Kasumi-1 (cell line): Measurements from ENCODE around the gene PSG7.
"Not testable (repeated sequence)": the region's sequence is repeated elsewhere in the genome, so short reads cannot be mapped to it uniquely, and the experiment has no call there.

Source experiments
- DNase-seq, 2 experiments: peaks; one replicate each; lab custom pipeline; 2025; lab: John Stamatoyannopoulos, UW

The PSG7 gene

GRCh38 chr19:42913516-42913915 lies 23.5 kb downstream of the PSG7 start:
- DNase-seq = not testable (repeated sequence)

DNA sequence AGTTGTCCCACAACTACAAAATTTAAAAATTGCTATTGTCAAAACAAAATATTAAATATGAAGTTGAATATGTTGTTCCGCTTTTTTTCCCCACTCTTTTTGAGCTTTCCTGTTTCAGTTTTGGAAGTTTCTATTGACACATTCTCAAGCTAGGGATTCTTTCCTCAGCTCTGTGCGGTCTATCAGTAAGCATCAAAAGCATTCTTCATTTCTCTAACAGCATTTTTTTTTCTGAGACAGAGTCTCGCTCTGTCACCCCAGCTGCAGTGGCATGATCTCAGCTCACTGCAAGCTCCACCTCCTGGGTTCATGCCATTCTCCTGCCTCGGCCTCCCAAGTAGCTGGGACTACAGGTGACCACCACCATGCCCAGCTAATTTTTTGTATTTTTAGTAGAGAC lies 24.1 kb downstream of the PSG7 start:
- DNase-seq = not testable (repeated sequence)

DNA sequence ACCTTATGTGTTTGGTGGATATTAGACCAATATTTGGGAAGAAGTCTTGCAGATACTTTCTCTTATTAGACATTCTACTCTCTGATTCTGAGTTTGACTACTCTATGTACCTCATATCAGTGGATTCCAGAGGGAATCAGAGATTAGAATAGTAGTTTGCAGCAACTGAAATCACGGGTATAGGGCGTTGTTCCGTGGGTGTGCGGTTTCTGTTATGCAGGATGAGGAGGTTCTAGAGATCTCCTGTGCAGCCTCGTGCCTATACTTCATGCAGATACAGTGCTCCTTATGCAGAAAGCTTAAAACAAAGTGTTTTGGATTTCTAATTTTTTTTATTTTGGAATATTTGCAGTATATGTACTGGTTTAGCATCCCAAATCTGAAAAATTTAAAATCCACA lies 25.3 kb downstream of the PSG7 start:
- DNase-seq = not testable (repeated sequence)

DNA sequence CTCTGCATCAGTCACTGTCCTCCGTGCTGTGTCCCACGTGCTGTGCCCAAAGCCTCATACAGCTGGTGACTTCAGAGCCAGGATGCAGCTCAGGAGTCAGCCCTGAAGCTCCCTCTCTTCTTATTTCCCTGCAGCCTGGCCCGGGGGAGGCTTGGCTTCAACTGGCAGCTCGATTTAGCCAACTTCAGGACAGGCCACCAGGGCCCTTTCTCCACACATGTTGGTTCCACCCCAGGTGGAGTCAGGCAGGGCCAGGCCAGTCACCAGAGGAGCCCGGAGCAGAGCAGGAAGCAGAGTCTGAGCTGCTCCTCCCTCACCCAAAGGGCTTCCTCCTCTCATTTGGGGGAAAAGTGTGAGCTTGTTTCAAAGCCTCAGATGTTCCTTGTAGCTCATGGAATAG lies 30.8 kb downstream of the PSG7 start:
- not testable (repeated sequence) for DNase-seq

DNA sequence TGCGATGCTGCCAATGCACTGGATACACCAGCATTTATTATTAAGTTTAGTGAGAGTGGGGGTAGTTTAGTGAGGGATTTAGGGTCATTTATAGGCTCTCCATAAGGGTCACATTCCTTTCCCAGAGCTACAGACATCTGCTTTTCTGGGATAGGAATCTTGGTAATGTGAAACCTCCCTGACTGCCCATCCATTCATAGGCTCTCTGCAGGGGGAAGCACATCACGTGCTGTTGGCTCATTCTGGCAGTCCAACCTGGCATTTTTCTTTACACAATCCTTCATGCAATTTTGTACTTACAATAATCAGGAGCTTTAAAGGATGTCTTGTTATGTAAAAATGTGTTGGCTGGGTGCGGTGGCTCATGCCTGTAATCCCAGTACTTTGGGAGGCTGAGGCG lies 36.4 kb downstream of the PSG7 start:
- not testable (repeated sequence) for DNase-seq

GRCh38 chr19:42899674-42900073 lies 37.3 kb downstream of the PSG7 start:
- not testable (repeated sequence) for DNase-seq

- not testable (repeated sequence) for DNase-seq
Observed at GRCh38 chr19:42899110-42899509, 37.9 kb downstream of the PSG7 start.

- DNase-seq = not testable (repeated sequence)
Observed at GRCh38 chr19:42898656-42899055, 38.4 kb downstream of the PSG7 start.

- not testable (repeated sequence) for DNase-seq
Observed at GRCh38 chr19:42897729-42898128, 39.3 kb downstream of the PSG7 start.

DNA sequence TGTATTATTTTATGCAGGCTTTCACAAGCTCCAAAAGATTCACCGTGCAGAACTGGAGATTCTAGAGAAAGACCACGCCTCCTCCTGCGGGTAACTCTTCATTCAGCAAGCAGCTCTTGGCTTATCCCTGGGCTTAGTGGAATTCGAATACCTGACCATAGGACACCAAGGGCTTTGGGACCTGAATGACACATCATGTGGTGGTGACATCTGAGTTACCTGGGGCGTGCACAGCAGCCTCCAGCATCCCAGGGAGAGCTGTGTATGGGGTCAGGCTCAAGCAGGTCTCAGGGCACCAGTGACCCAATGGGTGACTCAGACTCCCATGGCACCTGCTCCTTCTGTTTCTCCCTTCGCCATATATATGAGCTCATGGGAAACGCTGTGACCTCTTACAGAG lies 46.6 kb downstream of the PSG7 start:
- DNase-seq = not testable (repeated sequence)

- not testable (repeated sequence) for DNase-seq
Observed at GRCh38 chr19:42887876-42888445, 49.0 kb downstream of the PSG7 start.

DNA sequence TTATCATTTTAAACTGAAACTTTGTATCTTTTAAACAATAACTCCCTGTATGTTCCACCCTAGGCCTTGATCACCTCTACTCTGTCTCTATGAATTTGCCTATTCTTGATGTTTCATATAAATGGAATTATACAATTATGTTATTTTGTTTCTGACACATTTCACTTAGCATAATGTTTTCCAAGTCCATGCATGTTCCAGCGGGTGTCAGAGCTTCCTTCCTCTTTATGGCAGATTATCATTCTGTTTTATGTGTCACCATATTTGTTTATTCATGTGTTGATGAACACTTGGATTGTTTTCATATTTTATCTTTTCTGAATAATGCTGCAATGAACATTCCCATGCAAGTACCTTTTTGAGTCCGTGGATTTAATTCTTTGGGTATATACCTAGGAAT lies 54.3 kb downstream of the PSG7 start:
- DNase-seq = not testable (repeated sequence)

DNA sequence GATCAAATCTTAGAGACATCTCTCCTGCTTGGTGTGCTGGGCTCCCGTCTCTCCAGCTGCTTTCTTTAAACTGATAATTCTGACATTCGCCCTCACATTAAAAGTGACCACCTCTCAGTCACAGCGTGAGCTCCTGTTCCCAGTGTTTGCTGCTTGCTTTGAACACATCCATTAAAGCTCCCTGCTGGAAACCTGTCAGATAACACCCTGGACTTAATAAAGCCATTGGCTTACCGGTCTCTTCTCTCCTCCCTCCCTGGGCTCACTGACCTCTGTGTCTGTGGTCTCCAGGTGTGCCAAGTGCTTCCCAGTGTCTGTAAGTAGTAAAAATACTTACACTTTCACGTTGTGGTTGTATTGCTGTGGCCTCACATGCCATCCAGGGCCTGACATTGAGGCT lies 55.0 kb downstream of the PSG7 start:
- DNase-seq = not testable (repeated sequence)

- DNase-seq = not testable (repeated sequence)
Observed at GRCh38 chr19:42881279-42881678, 55.7 kb downstream of the PSG7 start.

- DNase-seq = not testable (repeated sequence)
Observed at GRCh38 chr19:42880621-42881020, 56.4 kb downstream of the PSG7 start.

DNA sequence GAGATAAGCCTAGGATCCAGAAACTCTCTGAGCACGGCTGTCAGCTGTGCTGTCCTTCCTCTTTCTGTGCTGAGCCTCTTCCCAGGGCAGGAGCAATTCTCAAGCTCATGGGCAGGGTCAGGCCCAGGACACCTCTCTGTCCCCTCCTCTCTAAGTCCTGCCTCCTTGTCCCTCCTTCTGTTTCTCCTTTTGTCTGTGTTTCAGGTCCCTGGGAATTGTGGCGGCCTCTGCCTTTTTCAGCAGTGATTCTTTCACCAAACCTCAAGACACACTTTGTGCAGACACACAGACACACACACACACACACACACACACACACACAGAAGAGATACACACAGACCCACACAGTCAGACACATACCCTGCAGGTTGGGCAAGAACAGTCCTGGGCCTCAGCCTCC lies 57.4 kb downstream of the PSG7 start, which contains the start of gene PSG1:
TSS of gene PSG1 (minus strand) at position 101 of the 400 bp plus-strand sequence. CDS start 132 bp downstream, outside the sequence.
- DNase-seq = no peak

GRCh38 chr19:42876596-42876995 lies 60.4 kb downstream of the PSG7 start:
- not testable (repeated sequence) for DNase-seq

GRCh38 chr19:42875881-42876280 lies 61.1 kb downstream of the PSG7 start:
- DNase-seq = not testable (repeated sequence)

DNA sequence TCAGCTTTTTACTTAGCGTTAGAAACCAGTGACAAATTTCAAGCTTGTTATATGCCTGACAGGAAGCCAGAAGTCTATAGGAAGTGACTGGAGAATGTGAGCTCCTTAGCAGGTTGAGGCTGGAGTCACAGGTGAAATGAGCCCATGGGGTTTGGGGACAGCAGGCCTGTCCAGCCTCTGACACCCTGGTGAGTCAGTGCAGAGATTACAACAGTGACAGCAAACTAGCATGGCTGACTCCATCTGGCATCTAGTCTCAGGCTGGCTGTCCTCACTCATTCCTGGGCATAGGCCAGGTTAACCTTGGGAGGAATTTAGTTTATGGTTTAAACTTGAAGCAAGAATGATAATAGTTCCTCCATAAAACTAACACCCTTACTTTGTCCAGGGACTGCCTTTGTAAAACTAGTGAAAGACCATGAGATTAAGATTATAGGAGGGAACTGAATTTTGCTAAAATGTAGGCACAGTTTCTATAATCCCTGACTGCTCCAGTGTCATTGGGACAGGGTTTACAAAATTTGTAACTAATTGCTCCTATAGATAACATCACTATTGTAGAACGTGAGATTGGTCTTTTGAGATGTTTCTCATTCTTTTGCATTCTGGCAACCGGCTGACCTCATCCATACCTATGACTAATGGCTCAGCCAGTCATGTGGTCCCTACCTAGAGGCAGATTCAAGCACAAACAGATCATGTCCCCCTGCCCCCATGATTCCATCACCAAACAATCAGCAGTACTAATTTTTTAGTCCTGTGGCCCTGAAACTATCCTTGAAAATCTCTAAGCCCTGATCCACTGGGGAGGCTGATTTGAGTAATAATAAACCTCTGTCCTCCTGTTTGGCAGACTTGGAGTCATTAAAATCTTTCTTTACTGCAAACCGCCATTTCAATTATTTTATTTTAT lies 61.9 kb downstream of the PSG7 start:
- DNase-seq = not testable (repeated sequence)

- DNase-seq = not testable (repeated sequence)
Observed at GRCh38 chr19:42874136-42874535, 62.9 kb downstream of the PSG7 start.
